ENCODE measurements around the gene RPS6KC1.
"Not testable (repeated sequence)": the region's sequence is repeated elsewhere in the genome, so short reads cannot be mapped to it uniquely, and the experiment has no call there.

The RPS6KC1 gene

GRCh38 chr1:213111502-213111901 lies 60.5 kb downstream of the RPS6KC1 start:
- DNase-seq = no peak

GRCh38 chr1:213112723-213113122 lies 61.7 kb downstream of the RPS6KC1 start:
- DNase-seq = not testable (repeated sequence)

DNA sequence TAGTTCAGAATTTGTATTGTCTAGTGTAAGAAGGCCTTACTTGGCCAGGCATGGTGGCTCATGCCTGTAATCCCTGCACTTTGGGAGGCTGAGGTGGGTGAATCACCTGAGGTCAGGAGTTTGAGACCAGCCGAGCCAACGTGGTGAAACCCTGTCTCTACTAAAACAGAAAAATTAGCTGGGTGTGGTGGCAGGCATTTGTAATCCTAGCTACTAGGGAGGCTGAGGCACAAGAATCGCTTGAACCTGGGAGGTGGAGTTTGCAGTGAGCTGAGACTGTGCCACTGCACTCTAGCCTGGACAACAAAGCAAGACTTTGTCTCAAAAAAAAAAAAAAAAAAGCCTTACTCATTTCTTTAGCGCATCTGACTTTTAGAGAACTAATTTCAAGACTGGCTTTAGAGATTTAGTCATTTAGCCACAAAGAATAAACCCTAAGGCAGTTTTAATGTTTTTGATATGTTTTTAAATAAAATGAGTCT lies 66.7 kb downstream of the RPS6KC1 start:
- DNase-seq = not testable (repeated sequence)

- no peak for DNase-seq
Observed at GRCh38 chr1:213119794-213120193, 68.8 kb downstream of the RPS6KC1 start.

DNA sequence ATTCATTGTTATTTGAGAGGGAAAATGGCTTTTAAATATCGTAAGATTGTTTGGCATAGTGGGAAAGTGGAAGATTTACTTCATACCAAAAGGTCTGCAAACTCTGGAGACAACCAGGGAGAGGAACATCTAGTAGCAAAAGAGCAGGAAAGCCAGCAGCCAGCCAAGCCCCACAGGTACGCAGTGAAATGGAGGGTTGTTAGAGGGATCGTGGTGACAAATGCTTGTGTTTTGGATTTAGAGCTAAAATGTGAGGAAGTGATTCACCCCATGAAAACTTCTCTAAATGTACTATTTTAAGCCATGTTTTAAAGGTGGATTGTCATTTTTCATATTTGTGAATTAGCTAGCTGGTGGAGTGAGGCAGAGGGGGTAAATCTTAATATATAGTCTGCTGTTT lies 69.3 kb downstream of the RPS6KC1 start:
- DNase-seq = no peak

GRCh38 chr1:213120961-213121360 lies 69.9 kb downstream of the RPS6KC1 start:
- DNase-seq = no peak

DNA sequence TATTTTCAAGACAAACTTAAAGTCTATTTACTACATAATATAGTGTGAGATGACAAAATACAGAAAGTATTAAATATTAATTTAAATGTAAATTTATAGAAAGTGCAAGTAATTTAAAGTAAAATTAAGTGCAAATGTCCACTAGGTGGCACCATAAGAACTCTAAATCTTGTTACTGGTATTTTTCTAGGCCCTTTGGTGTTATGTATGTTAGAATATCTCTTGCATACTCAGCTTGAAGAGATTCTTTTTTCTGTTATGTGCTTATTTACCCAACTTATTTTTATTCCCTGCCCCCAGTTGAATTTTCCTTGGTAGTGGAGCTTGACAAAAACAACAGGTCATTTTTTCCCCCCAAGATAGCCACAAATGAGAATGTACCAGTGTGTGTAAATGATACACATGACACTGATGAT lies 71.5 kb downstream of the RPS6KC1 start:
- no peak for DNase-seq

- DNase-seq = no peak
Observed at GRCh38 chr1:213123087-213123486, 72.0 kb downstream of the RPS6KC1 start.

GRCh38 chr1:213123536-213123935 lies 72.5 kb downstream of the RPS6KC1 start:
- DNase-seq = no peak

DNA sequence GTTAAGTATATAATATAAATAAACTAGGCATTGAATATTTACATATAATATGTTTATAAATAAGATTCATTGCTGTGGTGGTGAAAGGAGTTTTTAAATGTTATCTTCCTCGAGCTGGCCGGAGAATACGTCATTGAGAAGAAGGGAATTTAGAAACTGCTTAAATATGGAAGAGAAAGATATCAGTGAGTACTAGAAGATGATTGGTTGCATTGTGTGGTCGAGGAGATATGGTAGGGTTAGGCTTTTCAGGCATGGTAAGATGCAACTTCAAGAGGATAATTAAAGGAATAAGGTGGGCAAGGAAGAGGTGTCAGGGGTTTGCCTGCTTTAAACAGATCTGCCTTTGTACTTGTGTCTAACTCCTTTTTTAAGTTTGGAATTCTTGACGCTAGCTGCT lies 73.5 kb downstream of the RPS6KC1 start:
- no peak for DNase-seq

DNA sequence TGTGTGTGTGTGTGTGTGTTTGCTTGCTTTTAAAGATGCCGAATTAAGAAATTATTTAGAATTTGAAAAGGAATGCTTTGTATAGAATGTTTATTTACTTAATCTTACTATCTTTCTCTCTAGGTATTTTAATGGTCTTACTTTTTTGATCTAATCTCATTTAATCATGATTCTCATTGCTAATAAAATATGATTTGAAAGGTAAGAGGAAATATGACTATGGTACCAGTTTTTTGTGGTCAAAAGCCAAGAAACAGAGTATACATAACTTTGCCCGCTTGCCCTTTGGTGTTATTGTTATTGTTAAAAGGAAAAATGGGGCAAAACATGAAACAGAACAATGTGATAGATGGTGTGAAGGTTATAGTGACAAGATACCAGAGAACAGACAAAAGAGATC lies 74.6 kb downstream of the RPS6KC1 start:
- no peak for DNase-seq

GRCh38 chr1:213127074-213127473 lies 76.0 kb downstream of the RPS6KC1 start:
- no peak for DNase-seq

GRCh38 chr1:213131851-213132655 lies 81.0 kb downstream of the RPS6KC1 start:
- DNase-seq = no peak

GRCh38 chr1:213135572-213135971 lies 84.5 kb downstream of the RPS6KC1 start:
- no peak for DNase-seq

DNA sequence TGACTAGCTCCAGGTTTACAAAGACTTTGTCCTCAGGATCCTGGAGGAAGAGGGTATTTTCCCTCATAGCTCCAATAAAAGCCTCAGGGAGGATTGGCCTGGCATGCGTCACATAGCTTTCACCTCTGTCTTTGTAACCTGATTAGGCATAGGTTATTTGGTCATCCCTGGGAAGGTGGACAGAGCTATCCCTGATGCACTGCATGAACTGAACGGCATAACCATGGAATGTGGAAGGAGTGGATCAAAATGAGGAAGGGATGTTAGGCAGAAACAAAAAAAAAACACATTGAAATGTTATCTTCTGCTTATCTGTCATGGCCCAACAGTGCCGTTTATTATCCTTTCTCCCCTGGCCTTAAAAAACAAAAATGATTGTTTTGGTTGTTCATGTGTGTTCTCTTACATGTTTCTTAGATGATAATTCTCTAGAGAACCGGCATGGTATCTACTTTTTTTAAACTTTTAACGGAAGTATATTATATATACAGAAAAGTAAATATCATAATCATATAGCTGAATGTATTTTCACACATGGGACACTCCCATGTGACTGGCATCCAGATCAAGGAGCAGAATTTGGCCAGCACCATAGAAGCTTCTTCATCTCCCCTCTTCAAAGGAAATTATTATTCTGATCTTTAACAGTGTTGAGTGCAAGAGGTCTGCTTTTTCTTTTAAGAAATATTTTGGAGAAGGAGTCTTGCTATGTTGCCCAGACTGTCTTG lies 85.3 kb downstream of the RPS6KC1 start:
- DNase-seq = no peak

DNA sequence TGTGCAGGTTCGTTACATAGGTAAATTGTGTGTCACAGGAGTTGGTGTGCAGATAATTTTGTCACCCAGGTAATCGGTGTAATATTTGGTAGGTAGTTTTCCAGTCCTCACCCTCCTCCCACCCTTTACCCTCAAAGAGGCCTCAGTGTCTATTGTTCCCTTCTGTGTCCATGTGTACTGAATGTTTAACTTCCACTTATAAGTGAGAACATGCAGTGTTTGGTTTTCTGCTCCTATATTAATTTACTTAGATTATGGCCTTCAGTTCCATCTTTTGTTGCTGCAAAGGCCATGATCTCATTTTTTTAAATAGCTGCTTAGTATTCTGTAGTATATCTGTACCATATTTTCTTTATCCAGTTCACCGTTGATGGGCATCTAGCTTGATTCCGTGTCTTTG lies 87.3 kb downstream of the RPS6KC1 start:
- no peak for DNase-seq

DNA sequence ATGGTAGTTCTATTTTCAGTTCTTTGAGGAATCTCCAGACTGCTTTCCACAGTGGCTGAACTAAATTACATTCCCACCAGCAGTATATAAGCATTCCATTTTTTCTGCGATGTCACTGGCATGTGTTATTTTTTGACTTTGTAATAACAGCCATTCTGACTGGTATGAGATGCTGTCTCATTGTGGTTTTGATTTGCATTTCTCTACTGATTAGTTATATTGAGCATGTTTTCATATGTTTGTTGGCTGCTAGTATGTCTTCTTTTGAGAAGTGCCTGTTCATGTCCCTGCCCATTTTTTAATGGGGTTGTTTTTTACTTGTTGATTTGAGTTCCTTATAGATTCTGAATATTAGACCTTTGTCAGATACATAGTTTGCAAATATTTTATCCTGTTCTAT lies 87.9 kb downstream of the RPS6KC1 start:
- DNase-seq = no peak

DNA sequence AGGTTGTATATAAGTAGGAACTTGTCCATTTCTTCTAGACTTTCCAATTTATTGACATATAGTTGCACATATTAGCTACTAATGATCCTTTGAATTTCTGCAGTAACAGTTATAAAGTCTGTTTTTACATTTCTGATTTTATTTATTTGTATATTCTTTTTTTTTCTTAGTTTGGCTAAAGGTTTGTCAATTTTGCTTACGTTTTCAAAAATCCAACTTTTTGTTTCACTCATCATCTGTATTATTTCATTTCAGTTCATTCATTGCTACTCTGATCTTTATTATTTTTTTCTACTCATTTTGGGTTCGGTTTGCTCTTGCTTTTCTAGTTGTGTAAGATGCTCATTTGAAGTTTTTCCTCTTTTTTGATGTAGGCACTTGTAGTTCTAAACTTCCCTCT lies 97.9 kb downstream of the RPS6KC1 start:
- no peak for DNase-seq

DNA sequence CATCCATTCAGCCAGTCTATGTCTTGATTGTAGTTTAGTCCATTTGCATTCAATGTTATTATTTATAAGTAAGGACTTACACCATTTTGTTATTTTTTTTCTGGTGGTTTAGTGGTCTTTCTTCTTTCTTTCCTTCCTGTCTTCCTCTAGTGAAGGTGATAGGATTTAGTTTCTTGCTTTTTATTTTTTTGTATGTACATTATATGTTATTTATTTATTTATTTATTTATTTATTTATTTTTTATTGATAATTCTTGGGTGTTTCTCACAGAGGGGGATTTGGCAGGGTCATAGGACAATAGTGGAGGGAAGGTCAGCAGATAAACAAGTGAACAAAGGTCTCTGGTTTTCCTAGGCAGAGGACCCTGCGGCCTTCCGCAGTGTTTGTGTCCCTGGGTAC lies 99.0 kb downstream of the RPS6KC1 start:
- DNase-seq = not testable (repeated sequence)

GRCh38 chr1:213154056-213154685 lies 103.1 kb downstream of the RPS6KC1 start:
- DNase-seq = no peak

- DNase-seq = no peak
Observed at GRCh38 chr1:213159376-213159775, 108.3 kb downstream of the RPS6KC1 start.

DNA sequence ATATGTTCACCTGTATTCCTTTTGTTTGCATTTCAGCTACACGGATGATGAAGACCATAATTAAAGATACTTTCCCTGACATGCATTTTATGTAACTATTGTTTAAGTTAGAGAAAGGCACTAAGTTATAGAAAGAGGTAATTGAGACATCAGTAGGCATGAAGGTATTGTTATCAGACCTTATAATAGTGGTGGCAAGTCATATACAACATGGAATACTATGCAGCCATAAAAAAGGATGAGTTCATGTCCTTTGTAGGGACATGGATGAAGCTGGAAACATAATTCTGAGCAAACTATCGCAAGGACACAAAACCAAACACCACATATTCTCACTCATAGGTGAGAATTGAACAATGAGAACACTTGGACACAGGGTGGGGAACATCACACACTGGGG lies 109.4 kb downstream of the RPS6KC1 start:
- not testable (repeated sequence) for DNase-seq

GRCh38 chr1:213162338-213162737 lies 111.3 kb downstream of the RPS6KC1 start:
- DNase-seq = no peak

GRCh38 chr1:213162862-213163261 lies 111.8 kb downstream of the RPS6KC1 start:
- no peak for DNase-seq

Measured in 8988T (cell line).